Measurements from ENCODE around the gene TSPAN32.
"Not testable (repeated sequence)": the region's sequence is repeated elsewhere in the genome, so short reads cannot be mapped to it uniquely, and the experiment has no call there.

Gene TSPAN32

GRCh38 chr11:2363577-2364370 lies 62.0 kb downstream of the TSPAN32 start:
- H3K4me1 ChIP-seq: peaks cover 44 to 92% (median 77%) of the 10 kb centered on the region in 10 experiments
- no peak overlapping the region for H3K27ac ChIP-seq
- no peaks in the 10 kb centered on the region for H3K9me3 ChIP-seq (replicated peaks in 1 of 11)
- H3K4me3 ChIP-seq: no peak overlapping the region
- peaks cover 0 to 7% (median 0%) of the 10 kb centered on the region in 11 experiments; a peak in 1 of 22 replicates for H4K20me1 ChIP-seq
- H3K4me2 ChIP-seq: peak overlapping the region in 4 of 11 experiments; percentile 3 to 46 (median 12); a peak in 2 of 22 replicates
- H3K27me3 ChIP-seq: no peaks in the 10 kb centered on the region
- no peaks in the 10 kb centered on the region for H3K36me3 ChIP-seq
- TF ChIP-seq Cebpa-rat (IDR thresholded peaks at IDR 0.05): no peak
- no peak overlapping the region for H3K9ac ChIP-seq

GRCh38 chr11:2364386-2364785 lies 62.6 kb downstream of the TSPAN32 start:
- not testable (repeated sequence) for H4K20me1 ChIP-seq; H3K36me3 ChIP-seq; H3K27ac ChIP-seq; H3K9ac ChIP-seq; H3K9me3 ChIP-seq (replicated peaks in 1 of 11); H3K27me3 ChIP-seq; H3K4me3 ChIP-seq
- peaks cover 41 to 92% (median 74%) of the 10 kb centered on the region in 10 experiments for H3K4me1 ChIP-seq
- peak overlapping the region in 6 of 11 experiments; percentile 91 to 99 (median 96); a peak in 8 of 22 replicates for H3K4me2 ChIP-seq

- H3K4me3 ChIP-seq: peak overlapping the region in 3 of 10 experiments; percentile 23 to 35 (median 23); a peak in 3 of 20 replicates
- H3K36me3 ChIP-seq: no peaks in the 10 kb centered on the region
- 0 out of 22 replicates have a peak, but pooled peaks cover 0 to 1% (median 0%) of the 10 kb centered on the region in 11 experiments for H3K9me3 ChIP-seq (replicated peaks in 1 of 11)
- no peaks in the 10 kb centered on the region for H3K27me3 ChIP-seq
- H3K9ac ChIP-seq: peak overlapping the region in 10 of 11 experiments; percentile 0 to 64 (median 41); a peak in 12 of 22 replicates
- H3K27ac ChIP-seq: peak overlapping the region in 5 of 11 experiments; percentile 27 to 72 (median 40); a peak in 9 of 22 replicates
- H4K20me1 ChIP-seq: peaks cover 0 to 7% (median 0%) of the 10 kb centered on the region in 11 experiments; a peak in 1 of 22 replicates
- H3K4me1 ChIP-seq: peaks cover 28 to 84% (median 61%) of the 10 kb centered on the region in 10 experiments
- peak overlapping the region; percentile 71 to 99 (median 91) for H3K4me2 ChIP-seq
- no peak for TF ChIP-seq Cebpa-rat (IDR thresholded peaks at IDR 0.05)
These were observed 63.9 kb downstream of the TSPAN32 start for GRCh38 chr11:2365571-2366210.

- Histone ChIP-seq H3K27ac (peak overlapping the region in 6 of 11 experiments; percentile 27 to 72 (median 44); a peak in 9 of 22 replicates), H3K4me3 (peak overlapping the region in 4 of 10 experiments; percentile 23 to 35 (median 29); a peak in 3 of 20 replicates), H4K20me1 (peaks cover 0 to 7% (median 0%) of the 10 kb centered on the region in 11 experiments; a peak in 1 of 22 replicates), H3K9me3 (replicated peaks in 1 of 11) (peaks cover 0 to 7% (median 0%) of the 10 kb centered on the region in 11 experiments; a peak in 1 of 22 replicates), H3K4me2 (peak overlapping the region; percentile 71 to 99 (median 91)), H3K9ac (peak overlapping the region in 10 of 11 experiments; percentile 0 to 64 (median 41); a peak in 12 of 22 replicates), H3K36me3 (no peaks in the 10 kb centered on the region), H3K27me3 (no peaks in the 10 kb centered on the region), H3K4me1 (peaks cover 25 to 78% (median 56%) of the 10 kb centered on the region in 10 experiments)
- TF ChIP-seq Cebpa-rat (IDR thresholded peaks at IDR 0.05): no peak
These were observed 64.5 kb downstream of the TSPAN32 start for GRCh38 chr11:2366276-2366675.

- Histone ChIP-seq H4K20me1 (peaks cover 0 to 7% (median 0%) of the 10 kb centered on the region in 11 experiments; a peak in 1 of 22 replicates), H3K4me1 (peaks cover 25 to 73% (median 51%) of the 10 kb centered on the region in 10 experiments), H3K36me3 (no peaks in the 10 kb centered on the region), H3K4me2 (peak overlapping the region; percentile 71 to 99 (median 91)), H3K27ac (peak overlapping the region in 7 of 11 experiments; percentile 42 to 72 (median 59); a peak in 12 of 22 replicates), H3K27me3 (no peaks in the 10 kb centered on the region), H3K9ac (peak overlapping the region in 7 of 11 experiments; percentile 8 to 68 (median 51); a peak in 9 of 22 replicates), H3K9me3 (replicated peaks in 1 of 11) (peaks cover 0 to 12% (median 0%) of the 10 kb centered on the region in 11 experiments; a peak in 2 of 22 replicates), H3K4me3 (peak overlapping the region in 6 of 10 experiments; percentile 2 to 45 (median 14); a peak in 5 of 20 replicates)
- no peak for TF ChIP-seq Cebpa-rat (IDR thresholded peaks at IDR 0.05)
These were observed 64.9 kb downstream of the TSPAN32 start for GRCh38 chr11:2366733-2367132.

- H3K27ac ChIP-seq: peak overlapping the region in 9 of 11 experiments; percentile 17 to 72 (median 58); a peak in 17 of 22 replicates
- peak overlapping the region; percentile 14 to 68 (median 50); a peak in 18 of 22 replicates for H3K9ac ChIP-seq
- peak overlapping the region; percentile 71 to 99 (median 91) for H3K4me2 ChIP-seq
- no peaks in the 10 kb centered on the region for H3K27me3 ChIP-seq
- H3K4me3 ChIP-seq: peak overlapping the region in 6 of 10 experiments; percentile 2 to 45 (median 14); a peak in 6 of 20 replicates
- H3K36me3 ChIP-seq: no peaks in the 10 kb centered on the region
- no peak for TF ChIP-seq Cebpa-rat (IDR thresholded peaks at IDR 0.05)
- peaks cover 25 to 69% (median 49%) of the 10 kb centered on the region in 10 experiments for H3K4me1 ChIP-seq
- H3K9me3 ChIP-seq (replicated peaks in 1 of 11): peaks cover 0 to 16% (median 0%) of the 10 kb centered on the region in 11 experiments; a peak in 2 of 22 replicates
- peaks cover 0 to 7% (median 0%) of the 10 kb centered on the region in 11 experiments; a peak in 1 of 22 replicates for H4K20me1 ChIP-seq
These were observed 65.7 kb downstream of the TSPAN32 start for GRCh38 chr11:2367266-2368160.

Measured in BLaER1 treated with 17β-estradiol and CSF1 and Interleukin-3, amounts not matched to agents 10 nM and 100 nM (cell line).